D721Med (cell line): Measurements from ENCODE around the gene CDK14.

Experiments
- DNase-seq: peaks from one replicate; pipeline ENCODE4 v3.0.0; 2011; ENCODE audit warnings: low spot score; ENCODE audit not compliant: insufficient read length
- FAIRE-seq: peaks from 2 replicates; lab custom pipeline; 2011; peaks lifted over from hg19 to GRCh38; lab: Jason Lieb, UNC
- CTCF ChIP-seq: IDR thresholded peaks from 2 replicates; pipeline ENCODE4 v1.5.1; 2012; ENCODE audit warnings: mild to moderate bottlenecking, control low read depth; ENCODE audit not compliant: insufficient read depth; ENCODE audit errors: missing control alignments

Gene CDK14

GRCh38 chr7:91239772-91240171 lies 643.7 kb downstream of the CDK14 start:
- no peak for TF ChIP-seq CTCF
- no peak for DNase-seq
- FAIRE-seq, result no peak

GRCh38 chr7:91240376-91240941 lies 644.3 kb downstream of the CDK14 start:
- no peak for FAIRE-seq
- TF ChIP-seq CTCF, result no peak

GRCh38 chr7:91242097-91242844 lies 646.1 kb downstream of the CDK14 start:
- DNase-seq (no peak), FAIRE-seq (no peak)

More at GRCh38 chr7:91240376-91240941, 644.3 kb downstream of the CDK14 start:
- DNase-seq, result no peak

GRCh38 chr7:91243591-91244301 lies 647.6 kb downstream of the CDK14 start:
- no peak for TF ChIP-seq CTCF
- DNase-seq, result no peak

More at GRCh38 chr7:91242097-91242844, 646.1 kb downstream of the CDK14 start:
- no peak for TF ChIP-seq CTCF

GRCh38 chr7:91247500-91247899 lies 651.4 kb downstream of the CDK14 start:
- FAIRE-seq (no peak), DNase-seq (no peak)
- no peak for TF ChIP-seq CTCF

More at GRCh38 chr7:91243591-91244301, 647.6 kb downstream of the CDK14 start:
- no peak for FAIRE-seq

- no peak for DNase-seq
- FAIRE-seq, result no peak
- TF ChIP-seq CTCF, result no peak
These were observed 652.9 kb downstream of the CDK14 start for GRCh38 chr7:91248996-91249395.
